Measurements from ENCODE around the gene SCGB2B2.
A peak's percentile ranks its signal among the peaks of the same experiment; 100 is the strongest.
"Not testable (repeated sequence)": the region's sequence is repeated elsewhere in the genome, so short reads cannot be mapped to it uniquely, and the experiment has no call there.

Gene SCGB2B2, protein sequence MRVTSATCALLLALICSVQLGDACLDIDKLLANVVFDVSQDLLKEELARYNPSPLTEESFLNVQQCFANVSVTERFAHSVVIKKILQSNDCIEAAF

DNA sequence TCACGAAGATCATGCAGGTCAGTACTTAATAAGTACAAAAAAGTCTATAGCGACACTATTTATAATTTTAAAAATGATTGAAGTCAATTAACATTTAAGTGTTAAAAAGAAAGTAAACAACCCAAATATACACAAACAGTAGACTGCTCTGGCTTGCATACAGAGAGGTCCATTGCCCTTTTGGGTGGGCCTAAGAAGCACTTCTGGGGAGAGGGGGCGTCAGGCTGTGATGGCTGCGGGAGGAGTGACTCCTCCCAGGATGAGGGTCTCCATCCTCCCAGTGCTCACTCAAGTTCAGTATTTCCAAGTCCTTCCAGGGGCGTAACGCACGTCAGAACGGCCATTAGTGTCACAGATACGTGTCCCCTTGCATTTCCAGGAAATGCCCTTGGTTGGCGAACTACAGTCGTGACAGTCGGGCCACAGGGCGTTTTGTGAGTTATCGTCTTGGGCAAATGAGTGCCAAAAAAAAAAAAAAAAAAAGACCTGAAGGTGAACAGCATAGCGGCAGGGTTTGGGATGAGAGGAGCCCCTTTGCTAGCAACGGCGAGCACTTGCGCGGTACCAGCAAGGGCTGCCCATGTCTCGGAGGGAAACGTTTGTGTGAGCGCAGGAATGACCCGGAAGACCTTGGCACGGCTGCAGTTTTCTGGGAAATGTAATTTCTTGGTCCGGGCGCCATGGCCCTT is at the start of gene SCGB2B2:
TSS of gene SCGB2B2 (minus strand) at position 463 of the 689 bp plus-strand sequence. CDS start 82,596 bp downstream, outside the sequence.
- peak; percentile 76 for DNase-seq

DNA sequence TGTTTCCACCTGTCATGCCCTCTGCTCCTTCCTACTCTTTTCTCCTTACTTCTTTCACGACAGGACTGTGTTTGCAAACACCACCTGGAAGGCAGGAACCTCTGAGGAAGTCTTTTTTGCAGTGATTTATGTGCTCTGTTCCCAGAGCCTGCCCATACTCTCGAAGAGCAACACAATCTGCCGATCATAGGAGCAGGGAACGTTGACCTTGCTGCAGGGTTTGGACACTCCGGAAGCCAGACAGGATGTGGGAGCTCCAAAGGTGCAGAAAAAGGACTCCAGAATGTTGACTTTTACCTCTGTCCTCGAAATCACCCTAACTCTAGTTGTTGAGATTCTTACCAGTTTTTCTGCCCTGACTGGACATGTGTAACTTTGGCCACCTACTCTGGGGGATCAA is 48.4 kb upstream of the SCGB2B2 start:
- DNase-seq = no peak

- no peak for DNase-seq
These were observed 45.4 kb upstream of the SCGB2B2 start for GRCh38 chr19:34722353-34722752.

DNA sequence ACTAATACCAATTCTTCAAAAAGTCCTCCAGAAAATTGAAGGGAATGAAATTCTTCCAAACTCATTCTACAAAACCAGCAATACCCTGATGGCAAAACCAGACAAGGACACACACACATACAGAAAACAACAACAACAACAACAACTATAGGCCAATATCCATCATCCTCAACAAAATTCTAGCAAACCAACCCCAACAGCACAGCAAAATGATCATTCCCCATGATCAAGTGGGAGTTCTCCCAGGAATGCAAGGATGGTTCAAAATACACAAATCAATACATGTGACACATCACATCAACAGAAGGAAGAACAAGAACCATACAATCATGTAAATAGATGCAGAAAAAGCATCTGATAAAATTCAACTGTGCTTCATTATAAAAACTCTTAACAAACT is 38.4 kb upstream of the SCGB2B2 start:
- no peak for DNase-seq

GRCh38 chr19:34713262-34713637 is 36.3 kb upstream of the SCGB2B2 start:
- no peak for DNase-seq

- peak; percentile 50 for DNase-seq
These were observed 35.7 kb upstream of the SCGB2B2 start for GRCh38 chr19:34712395-34713261.

DNA sequence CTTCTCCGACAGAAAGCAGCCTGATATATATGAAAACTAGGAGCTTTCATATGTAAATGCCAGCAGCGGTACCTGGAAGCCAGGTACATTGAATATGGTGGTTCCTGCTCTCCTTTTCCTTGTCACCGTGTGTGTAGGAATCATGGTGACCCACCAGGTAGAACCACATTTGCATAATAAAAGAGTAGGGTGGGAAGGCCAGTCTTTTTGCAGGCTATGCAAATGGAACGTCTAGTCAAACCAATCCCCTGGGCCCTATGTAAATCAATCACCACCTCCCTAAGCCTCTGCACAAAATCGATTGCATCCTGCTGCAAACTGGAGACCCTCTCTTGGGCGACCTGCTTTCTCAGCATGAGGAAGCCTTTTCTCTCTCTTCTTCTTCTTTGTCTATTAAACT is 34.9 kb upstream of the SCGB2B2 start:
- no peak for DNase-seq

GRCh38 chr19:34707661-34708060 is 30.7 kb upstream of the SCGB2B2 start:
- DNase-seq = no peak

DNA sequence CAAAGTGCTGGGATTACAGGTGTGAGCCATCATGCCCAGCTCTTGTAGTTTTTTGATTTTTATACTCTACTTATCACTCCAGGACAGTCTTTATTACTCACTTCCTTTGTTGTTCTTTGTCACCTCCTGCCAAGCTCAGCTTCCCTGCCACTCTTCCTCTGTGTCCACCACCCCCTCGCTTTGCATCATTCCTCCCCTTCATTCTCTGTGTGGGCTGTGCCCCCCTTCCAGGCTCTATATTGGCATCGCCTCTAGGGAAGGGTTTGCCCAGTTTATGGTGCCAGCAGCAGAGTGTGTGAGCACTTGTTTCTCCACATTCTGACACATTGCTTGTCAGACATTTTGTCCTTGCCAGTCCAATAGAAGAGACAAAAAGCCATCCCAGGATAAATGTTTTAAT is 15.6 kb upstream of the SCGB2B2 start:
- DNase-seq = no peak

- no peak for DNase-seq
These were observed 13.4 kb upstream of the SCGB2B2 start for GRCh38 chr19:34690372-34690771.

- no peak for DNase-seq
These were observed 11.6 kb upstream of the SCGB2B2 start for GRCh38 chr19:34688592-34688991.

- DNase-seq = no peak
These were observed 10.4 kb upstream of the SCGB2B2 start for GRCh38 chr19:34687348-34687747.

- DNase-seq = no peak
These were observed 9.5 kb upstream of the SCGB2B2 start for GRCh38 chr19:34686455-34686854.

GRCh38 chr19:34685266-34685665 is 8.3 kb upstream of the SCGB2B2 start:
- not testable (repeated sequence) for DNase-seq

DNA sequence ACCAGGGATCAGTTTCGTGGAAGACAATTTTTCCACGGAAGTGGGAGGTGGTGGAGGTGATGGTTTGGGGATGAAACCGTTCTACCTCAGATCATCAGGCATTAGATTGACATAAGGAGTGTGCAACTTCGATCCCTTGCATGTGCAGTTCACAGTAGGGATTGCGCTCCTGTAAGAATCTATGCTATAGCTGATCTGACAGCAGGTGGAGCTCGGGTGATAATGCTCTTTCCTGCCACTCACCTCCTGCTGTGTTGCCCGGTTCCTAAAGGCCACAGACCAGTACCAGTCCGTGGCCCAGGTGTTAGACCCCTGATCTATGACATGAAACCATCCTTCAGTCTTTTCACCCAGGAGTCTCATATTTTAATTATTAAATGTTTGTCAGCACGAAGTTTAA is 4.5 kb upstream of the SCGB2B2 start:
- DNase-seq = no peak

- DNase-seq = no peak
These were observed 1.5 kb upstream of the SCGB2B2 start for GRCh38 chr19:34678421-34678820.

DNA sequence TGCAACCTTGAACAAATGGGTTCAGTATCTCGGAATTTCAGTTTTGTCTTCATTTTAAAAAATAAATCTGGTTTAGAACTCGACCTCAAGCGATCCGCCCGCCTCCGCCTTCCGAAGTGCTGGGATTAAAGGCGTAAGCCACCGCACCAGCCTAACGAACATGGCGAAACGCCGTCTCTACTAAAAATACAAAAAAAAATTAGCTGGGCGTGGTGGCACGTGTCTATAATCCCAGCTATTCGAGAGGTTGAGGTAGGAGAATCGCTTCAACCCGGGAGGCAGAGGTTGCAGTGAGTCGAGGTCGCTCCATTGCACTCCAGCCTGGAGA is 1.1 kb upstream of the SCGB2B2 start:
- DNase-seq = no peak

- DNase-seq = peak; percentile 93
These were observed 576 bp upstream of the SCGB2B2 start, which contains the start of gene ZNF302 for GRCh38 chr19:34677386-34678084. TSS of gene ZNF302 (plus strand) at chr19:34677678. CDS start at chr19:34678805, 1,127 bp downstream.

DNA sequence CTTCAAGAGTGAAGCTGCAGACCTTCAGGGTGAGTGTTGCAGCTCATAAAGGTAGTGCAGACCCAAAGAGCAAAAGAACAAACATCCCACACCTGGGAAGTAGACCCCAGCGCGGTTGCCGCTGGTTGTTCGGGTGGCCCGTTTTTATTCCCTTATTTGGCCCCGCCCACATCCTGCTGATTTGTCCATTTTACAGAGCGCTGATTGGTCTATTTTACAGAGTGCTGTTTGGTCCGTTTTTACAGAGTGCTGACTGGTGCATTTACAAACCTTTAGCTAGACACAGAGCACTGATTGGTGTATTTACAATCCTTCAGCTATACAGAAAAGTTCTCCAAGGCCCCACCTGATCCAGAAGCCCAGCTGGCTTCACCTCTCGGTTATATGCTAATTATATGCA is 1.0 kb downstream of the SCGB2B2 start:
- no peak for DNase-seq

DNA sequence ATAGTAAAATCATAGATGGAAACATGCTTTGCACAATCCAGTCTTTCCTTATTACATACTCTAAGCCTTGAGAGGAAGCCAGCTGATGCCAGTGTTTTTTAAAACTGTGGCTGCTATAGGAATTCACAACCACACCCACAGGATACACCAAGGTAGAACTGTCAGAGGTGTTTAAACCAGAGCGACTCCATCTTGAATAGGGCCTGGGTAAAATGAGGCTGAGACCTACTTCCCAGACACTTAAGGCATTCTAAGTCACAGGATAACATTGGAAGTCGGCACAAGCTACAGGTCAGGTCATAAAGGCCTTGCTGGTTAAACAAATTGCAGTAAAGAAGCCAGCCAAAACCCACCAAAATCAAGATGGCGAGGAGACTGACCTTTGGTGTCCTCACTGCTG is 1.7 kb downstream of the SCGB2B2 start:
- no peak for DNase-seq

DNA sequence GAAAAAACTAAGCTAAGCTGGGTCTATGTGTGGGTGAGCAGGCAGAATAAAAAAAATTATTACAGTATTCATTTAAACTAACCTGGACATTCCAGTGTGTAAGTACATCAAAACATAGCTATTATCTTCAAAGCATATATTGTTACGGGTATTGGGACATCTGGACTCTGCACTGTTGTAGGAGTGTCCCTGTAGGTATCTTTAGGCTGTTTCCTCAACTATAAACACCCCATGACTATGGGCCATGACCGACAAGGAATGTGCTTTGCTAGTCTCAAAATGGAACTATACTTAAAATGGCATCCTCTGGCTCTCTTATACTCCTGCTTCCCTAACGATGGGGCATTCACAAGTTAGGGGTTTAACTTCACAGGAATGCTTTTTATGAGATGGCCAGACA is 3.4 kb downstream of the SCGB2B2 start:
- DNase-seq = no peak

GRCh38 chr19:34671972-34672371 is 5.0 kb downstream of the SCGB2B2 start:
- DNase-seq = no peak

GRCh38 chr19:34669305-34669704 is 7.7 kb downstream of the SCGB2B2 start:
- no peak for DNase-seq

- DNase-seq = not testable (repeated sequence)
These were observed 8.3 kb downstream of the SCGB2B2 start for GRCh38 chr19:34668690-34669089.

Data from activated gamma-delta T cell treated with Interleukin-2 at 50 U/mL for 16 hours (primary cell).